ENCODE results near the gene SPOCK2. TPM values are rescaled to one million over a fixed set of nuclear protein-coding genes. Genes with fewer than 3 reads are reported as not detected.
A peak's percentile ranks its signal among the peaks of the same experiment; 100 is the strongest.

The SPOCK2 gene
- polyA plus RNA-seq, 1 donor from 2014 or later: 5.6 TPM

- Histone ChIP-seq H3K9me2 (ENCODE audit: insufficient read depth, low read length) (no peaks in the 10 kb centered on the region), H3K4me3 (ENCODE audit: low read length) (no peak overlapping the region), H3K9ac (ENCODE audit: low read length) (no peak overlapping the region), H3K4me2 (ENCODE audit: low read length) (no peak overlapping the region), H3K9me3 (ENCODE audit: low read length) (no peaks in the 10 kb centered on the region), H3F3A (ENCODE audit: insufficient read depth, low read length, poor library complexity, severe bottlenecking) (no peaks in the 10 kb centered on the region), H4K20me1 (ENCODE audit: insufficient read depth) (no peaks in the 10 kb centered on the region), H3K36me3 (ENCODE audit: insufficient read depth, low read length) (no peaks in the 10 kb centered on the region), H3K27me3 (ENCODE audit: insufficient read depth, low read depth, low read length) (no peaks in the 10 kb centered on the region), H3K79me2 (replicated peaks; ENCODE audit: insufficient read depth, low read length) (no peaks in the 10 kb centered on the region), H3K27ac (ENCODE audit: low read length) (no peak overlapping the region), H2AFZ (ENCODE audit: low read depth, low read length) (no peak overlapping the region)
- no peak for TF ChIP-seq RAD21 (conservative IDR thresholded peaks at IDR 0.05)
- TF ChIP-seq POLR2AphosphoS5 (IDR thresholded peaks at IDR 0.05): no peak
- TF ChIP-seq REST (IDR thresholded peaks at IDR 0.05; ENCODE audit: borderline replicate concordance): no peak
- no peak for TF ChIP-seq EZH2 (IDR thresholded peaks at IDR 0.05; ENCODE audit: borderline replicate concordance, insufficient read depth, low read length, poor library complexity, severe bottlenecking)
- no peak for TF ChIP-seq TAF1 (IDR thresholded peaks at IDR 0.05; ENCODE audit: low read depth)
- no peak for TF ChIP-seq SMC3 (conservative IDR thresholded peaks at IDR 0.05; ENCODE audit: poor library complexity)
These were observed 38.9 kb downstream of the SPOCK2 start for GRCh38 chr10:72049472-72049871.

- no peaks in the 10 kb centered on the region for H3K27me3 ChIP-seq (ENCODE audit: insufficient read depth, low read depth, low read length)
- no peak overlapping the region for H3K4me3 ChIP-seq (ENCODE audit: low read length)
- no peaks in the 10 kb centered on the region for H3K36me3 ChIP-seq (ENCODE audit: insufficient read depth, low read length)
- peak; percentile 93 for TF ChIP-seq RAD21 (conservative IDR thresholded peaks at IDR 0.05)
- TF ChIP-seq CTCF (IDR thresholded peaks at IDR 0.05; ENCODE audit: poor library complexity, severe bottlenecking): peak; percentile 99
- no peak for TF ChIP-seq REST (IDR thresholded peaks at IDR 0.05; ENCODE audit: borderline replicate concordance)
- peak; percentile 97 for TF ChIP-seq SMC3 (conservative IDR thresholded peaks at IDR 0.05; ENCODE audit: poor library complexity)
- TF ChIP-seq MXI1 (conservative IDR thresholded peaks at IDR 0.05; ENCODE audit: poor library complexity, severe bottlenecking): no peak
- H3K9me2 ChIP-seq (ENCODE audit: insufficient read depth, low read length): no peaks in the 10 kb centered on the region
- no peak overlapping the region for H3K27ac ChIP-seq (ENCODE audit: low read length)
- H3K79me2 ChIP-seq (replicated peaks; ENCODE audit: insufficient read depth, low read length): no peaks in the 10 kb centered on the region
- H3K9me3 ChIP-seq (ENCODE audit: low read length): no peaks in the 10 kb centered on the region
- no peak overlapping the region for H3K4me2 ChIP-seq (ENCODE audit: low read length)
- no peaks in the 10 kb centered on the region for H3F3A ChIP-seq (ENCODE audit: insufficient read depth, low read length, poor library complexity, severe bottlenecking)
- H2AFZ ChIP-seq (ENCODE audit: low read depth, low read length): no peak overlapping the region
- no peaks in the 10 kb centered on the region for H4K20me1 ChIP-seq (ENCODE audit: insufficient read depth)
- H3K9ac ChIP-seq (ENCODE audit: low read length): no peak overlapping the region
These were observed 39.8 kb downstream of the SPOCK2 start for GRCh38 chr10:72048450-72049124.
